ENCODE results near the gene CHMP6. TPM values are rescaled to one million over a fixed set of nuclear protein-coding genes. Genes with fewer than 3 reads are reported as not detected.

Gene CHMP6
- total and polyA plus RNA-seq, 12 donors = 17.5 to 30.6 (median 22.8) TPM

DNA sequence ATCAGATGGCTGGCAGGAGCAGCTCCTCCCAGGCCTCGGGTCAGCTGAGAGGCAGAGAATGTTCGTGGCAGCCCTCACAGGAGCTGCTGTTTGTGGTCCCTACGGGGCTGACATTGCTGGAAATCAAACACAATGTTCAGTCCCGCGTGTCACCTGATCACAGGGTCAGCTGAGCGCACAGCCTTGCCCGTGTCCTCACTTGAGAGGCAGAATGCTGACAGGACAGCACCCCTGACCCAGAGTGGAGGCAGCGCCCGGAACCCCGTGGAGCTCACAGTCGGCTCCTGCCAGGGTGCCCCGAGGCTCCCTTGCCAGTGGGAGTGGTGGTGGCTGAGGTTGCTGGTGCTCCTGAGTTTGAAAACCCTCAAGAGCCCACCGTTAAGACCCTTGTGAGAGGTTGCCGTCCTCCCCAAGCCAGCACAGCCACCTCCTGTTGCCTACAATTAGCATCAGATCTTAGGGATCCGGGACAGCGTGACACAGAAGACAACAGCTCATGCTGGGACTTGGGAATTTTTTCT is 3.6 kb upstream of the CHMP6 start:
- ATAC-seq = peak in 2 of 8 donors; percentile 15 to 52
- Histone ChIP-seq H3K4me1 (peaks cover 6 to 38% (median 19%) of the 10 kb centered on the region in 9 donors), H3K9me3 (no peaks in the 10 kb centered on the region), H3K27me3 (peaks cover 0 to 10% (median 0%) of the 10 kb centered on the region in 7 donors), H3K27ac (no peak overlapping the region), H3K4me3 (no peak overlapping the region), H3K36me3 (no peaks in the 10 kb centered on the region)
- intact Hi-C loops (cut with DNase I) = loop anchor here in 4 of 10 donors (2.0 to 10.0 kb wide), 4 partner anchors 109 to 117 kb away; no protein-coding TSS in a partner anchor
- 65% methylated on average over 16 of the region's 16 CpGs for WGBS, 2 donors
- peak in 1 of 2 donors; percentile 15 for DNase-seq
- TF ChIP-seq, protein P1, sequence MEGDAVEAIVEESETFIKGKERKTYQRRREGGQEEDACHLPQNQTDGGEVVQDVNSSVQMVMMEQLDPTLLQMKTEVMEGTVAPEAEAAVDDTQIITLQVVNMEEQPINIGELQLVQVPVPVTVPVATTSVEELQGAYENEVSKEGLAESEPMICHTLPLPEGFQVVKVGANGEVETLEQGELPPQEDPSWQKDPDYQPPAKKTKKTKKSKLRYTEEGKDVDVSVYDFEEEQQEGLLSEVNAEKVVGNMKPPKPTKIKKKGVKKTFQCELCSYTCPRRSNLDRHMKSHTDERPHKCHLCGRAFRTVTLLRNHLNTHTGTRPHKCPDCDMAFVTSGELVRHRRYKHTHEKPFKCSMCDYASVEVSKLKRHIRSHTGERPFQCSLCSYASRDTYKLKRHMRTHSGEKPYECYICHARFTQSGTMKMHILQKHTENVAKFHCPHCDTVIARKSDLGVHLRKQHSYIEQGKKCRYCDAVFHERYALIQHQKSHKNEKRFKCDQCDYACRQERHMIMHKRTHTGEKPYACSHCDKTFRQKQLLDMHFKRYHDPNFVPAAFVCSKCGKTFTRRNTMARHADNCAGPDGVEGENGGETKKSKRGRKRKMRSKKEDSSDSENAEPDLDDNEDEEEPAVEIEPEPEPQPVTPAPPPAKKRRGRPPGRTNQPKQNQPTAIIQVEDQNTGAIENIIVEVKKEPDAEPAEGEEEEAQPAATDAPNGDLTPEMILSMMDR (IDR thresholded peaks at IDR 0.05) = no peak

- H3K27me3 ChIP-seq = peaks cover 0 to 10% (median 0%) of the 10 kb centered on the region in 7 donors
- TF ChIP-seq, protein P1 (IDR thresholded peaks at IDR 0.05) = no peak
- WGBS, 2 donors = 66 to 78% methylated on average over 11 of the region's 11 CpGs
- peaks cover 0 to 3% (median 0%) of the 10 kb centered on the region in 9 donors for H3K36me3 ChIP-seq
- H3K9me3 ChIP-seq = no peaks in the 10 kb centered on the region
- H3K4me3 ChIP-seq = peak overlapping the region in 1 of 10 donors; percentile 29
- no peak overlapping the region for H3K27ac ChIP-seq
- DNase-seq = no peak
- ATAC-seq = peak in 1 of 8 donors; percentile 4
- peaks cover 11 to 47% (median 32%) of the 10 kb centered on the region in 9 donors for H3K4me1 ChIP-seq
- intact Hi-C loops (cut with DNase I) = loop anchor here in 5 of 10 donors (1.0 to 10.0 kb wide), 5 partner anchors 108 to 115 kb away; no protein-coding TSS in a partner anchor
Measured at GRCh38 chr17:80989586-80989913, 2.1 kb upstream of the CHMP6 start.

- Histone ChIP-seq H3K9me3 (no peaks in the 10 kb centered on the region), H3K4me1 (peaks cover 11 to 47% (median 32%) of the 10 kb centered on the region in 9 donors), H3K27ac (peak overlapping the region in 8 of 10 donors; percentile 36 to 90 (median 78)), H3K4me3 (peak overlapping the region; percentile 67 to 97 (median 92)), H3K27me3 (peaks cover 0 to 10% (median 0%) of the 10 kb centered on the region in 7 donors), H3K36me3 (peaks cover 0 to 16% (median 12%) of the 10 kb centered on the region in 9 donors)
- intact Hi-C loops (cut with DNase I) = loop anchor here in 4 of 10 donors (1.0 to 10.0 kb wide), 4 partner anchors 106 to 244 kb away; partner anchors contain the start of genes NDUFAF8 (in 1 of the 4) and TEPSIN (in 1 of the 4)
- 44 to 49% methylated on average over 22 of the region's 22 CpGs for WGBS, 2 donors
- TF ChIP-seq, protein P1 (IDR thresholded peaks at IDR 0.05) = no peak
- ATAC-seq (no peak), DNase-seq (no peak)
Measured at GRCh38 chr17:80990921-80991644, 558 bp upstream of the CHMP6 start.
